HepG2 (cell line): ENCODE data around the gene CTSZ. TPM values are rescaled to one million over a fixed set of nuclear protein-coding genes. Genes with fewer than 3 reads are reported as not detected.

Experiments used
- CENPBD1 ChIP-seq: sonication (generic); formaldehyde crosslinking; IDR thresholded peaks from 2 replicates; pipeline ENCODE4 v1.8.0; 2022; ENCODE audit warnings: missing genetic modification reagents, low read depth, mild to moderate bottlenecking, borderline replicate concordance
- ELF1 ChIP-seq: sonication (generic); formaldehyde crosslinking; IDR thresholded peaks from 2 replicates; pipeline ENCODE4 v1.4.0; 2020; ENCODE audit warnings: missing genetic modification reagents
- HCFC1 ChIP-seq: fragments of 150-350 bp; IDR thresholded peaks from 2 replicates; pipeline ENCODE4 v1.6.1; 2014; ENCODE audit warnings: low read depth, low read length
- HIVEP1 ChIP-seq: sonication (generic); formaldehyde crosslinking; IDR thresholded peaks from 2 replicates; pipeline ENCODE4 v1.4.0; 2020; ENCODE audit warnings: mild to moderate bottlenecking, missing genetic modification reagents
- KLF12 ChIP-seq: sonication (generic); formaldehyde crosslinking; IDR thresholded peaks from 2 replicates; pipeline ENCODE4 v1.4.0; 2020; ENCODE audit warnings: missing genetic modification reagents, borderline replicate concordance
- MATR3 ChIP-seq: sonication (generic); formaldehyde crosslinking; IDR thresholded peaks from 2 replicates; pipeline ENCODE4 v1.4.0; 2020; ENCODE audit warnings: missing genetic modification reagents
- MXD4 ChIP-seq: IDR thresholded peaks from 2 replicates; pipeline ENCODE4 v1.6.1; 2016; ENCODE audit warnings: mild to moderate bottlenecking, missing biosample characterization, missing genetic modification reagents
- MYNN ChIP-seq: sonication (generic); formaldehyde crosslinking; IDR thresholded peaks from 2 replicates; pipeline ENCODE4 v1.4.0; 2020; ENCODE audit warnings: mild to moderate bottlenecking, low read depth, missing genetic modification reagents
- NFYC ChIP-seq: IDR thresholded peaks from 2 replicates; pipeline ENCODE4 v1.6.1; 2016; ENCODE audit warnings: missing genetic modification reagents, missing compliant biosample characterization
- NR1H2 ChIP-seq: sonication (generic); formaldehyde crosslinking; IDR thresholded peaks from 2 replicates; pipeline ENCODE4 v1.8.1; 2022; ENCODE audit warnings: low read depth, missing genetic modification reagents, borderline replicate concordance
- SOX13 ChIP-seq, 3 experiments: fragments of 450-650 bp in 1 of 3; sonication (generic) in 1 of 3; formaldehyde crosslinking in 1 of 3; IDR thresholded peaks in 2 of 3; conservative IDR thresholded peaks in 1 of 3; 2 replicates each; pipeline versions ENCODE4 v1.5.0 to v1.6.1; 2016 to 2020; ENCODE audit warnings: antibody characterized with exemption in 1 of 3, mild to moderate bottlenecking in 1 of 3, missing compliant biosample characterization in 1 of 3, missing genetic modification reagents in 1 of 3, moderate library complexity in 1 of 3
- ZFP36 ChIP-seq: fragments of 150-350 bp; IDR thresholded peaks from 2 replicates; pipeline ENCODE4 v1.6.1; 2018; ENCODE audit warnings: borderline replicate concordance, low read length, low read depth; ENCODE audit not compliant: partially characterized antibody
- ZFYVE20 ChIP-seq: sonication (generic); formaldehyde crosslinking; IDR thresholded peaks from 2 replicates; pipeline ENCODE4 v1.8.0; 2023; ENCODE audit warnings: low read depth, mild to moderate bottlenecking, moderate library complexity, missing genetic modification reagents, borderline replicate concordance
- ZNF17 ChIP-seq: sonication (generic); formaldehyde crosslinking; IDR thresholded peaks from 2 replicates; pipeline ENCODE4 v1.5.0; 2020; ENCODE audit warnings: mild to moderate bottlenecking, missing genetic modification reagents
- ZNF30 ChIP-seq: sonication (generic); formaldehyde crosslinking; IDR thresholded peaks from 2 replicates; pipeline ENCODE4 v1.5.0; 2020; ENCODE audit warnings: mild to moderate bottlenecking, missing genetic modification reagents
- ZNF644 ChIP-seq: IDR thresholded peaks from 2 replicates; pipeline ENCODE4 v1.6.1; 2016; ENCODE audit warnings: low read depth
- polyA plus RNA-seq, 8 experiments: library from polyadenylated mRNA; depleted of rRNA in 3 of 8; stranded (reverse) in 7 of 8; unstranded in 1 of 8; fragments of >200 nt; fragmentation: Illumina TruSeq in 4 of 8; extraction: Trizol in 4 of 8; gene quantifications; 2 replicates each; pipeline versions ENCODE4 v1.2.1 to v1.2.3, GENCODE V29; 2011 to 2016; ENCODE audit warnings: low read depth in 4 of 8, missing spikeins in 1 of 8, mixed read lengths in 1 of 8; ENCODE audit not compliant: insufficient read depth in 1 of 8
- total RNA-seq, 5 experiments: library from RNA; depleted of rRNA; stranded (reverse); fragments of >200 nt; fragmentation: Illumina TruSeq; extraction: Trizol; gene quantifications; 2 replicates each; pipeline ENCODE4 v1.2.3, GENCODE V29; 2016; ENCODE audit warnings: low read depth in 1 of 5
- TF ChIP-seq, protein P1 (sequence below): sonication (generic); formaldehyde crosslinking; IDR thresholded peaks from one replicate; pipeline ENCODE4 v1.5.1; 2020; ENCODE audit warnings: mild to moderate bottlenecking, missing genetic modification reagents; ENCODE audit errors: not compliant biosample characterization
- TF ChIP-seq, protein P2 (sequence below): IDR thresholded peaks from 2 replicates; pipeline ENCODE4 v1.6.1; 2016; ENCODE audit warnings: missing compliant biosample characterization, missing genetic modification reagents, borderline replicate concordance

Gene CTSZ
- total and polyA plus RNA-seq, 2 of the 13 experiments (the other 11 are each of a cell fraction or from before 2014, with no cell fraction given), result 0.33 TPM; not detected in 1

DNA sequence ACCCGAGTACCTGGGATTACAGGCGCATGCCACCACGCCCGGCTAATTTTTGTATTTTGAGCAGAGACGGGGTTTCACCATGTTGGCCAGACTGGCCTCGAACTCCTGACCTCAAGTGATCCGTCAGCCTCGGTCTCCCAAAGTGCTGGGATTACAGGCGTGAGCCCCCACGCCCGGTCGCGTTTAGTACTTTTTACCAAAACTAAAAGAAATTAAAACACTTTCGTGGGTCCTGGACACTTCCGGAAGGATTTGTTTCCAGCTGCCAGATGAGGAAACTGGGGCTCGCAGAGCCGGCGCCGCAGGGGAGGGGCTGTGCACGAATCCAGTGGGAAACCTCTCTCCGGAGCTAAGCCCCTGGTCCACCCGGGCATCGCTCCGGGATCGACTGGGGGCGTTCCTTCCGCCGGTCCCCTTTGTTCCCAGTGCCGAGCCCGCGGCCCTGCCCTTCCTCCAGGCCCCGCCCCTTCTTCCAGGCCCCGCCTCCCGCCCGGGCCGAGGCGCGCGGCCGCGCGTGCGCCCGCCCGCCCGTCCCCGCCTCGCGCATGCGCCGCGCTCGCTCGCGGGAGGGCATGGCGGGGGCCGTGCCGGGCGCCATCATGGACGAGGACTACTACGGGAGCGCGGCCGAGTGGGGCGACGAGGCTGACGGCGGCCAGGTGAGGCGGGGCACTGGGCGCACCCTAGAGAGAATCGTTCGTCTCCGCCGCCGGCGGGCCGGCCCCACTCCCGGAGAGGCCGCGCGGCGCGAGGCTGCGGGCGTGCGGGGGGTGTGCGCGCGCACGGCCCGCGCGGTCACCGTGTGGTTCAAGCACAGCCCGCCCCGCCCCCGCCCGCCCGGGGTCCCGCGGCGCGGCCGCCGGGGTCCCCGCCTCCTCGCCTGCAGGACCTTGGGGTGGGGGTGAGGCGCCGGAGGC is 26.1 kb downstream of the CTSZ start, which contains the start of gene NELFCD (continued):
- TF ChIP-seq ZNF17 (no peak), MYNN (CRISPR knock-in tag) (peak; percentile 75; the same call in 1 of the 2 replicates), ZNF30 (CRISPR knock-in tag) (no peak), CENPBD1 (CRISPR knock-in tag) (no peak; the same call in 1 of the 2 replicates), MXD4 (no peak; the same call in 1 of the 2 replicates), ELF1 (CRISPR knock-in tag) (peak; percentile 62; the same call in 1 of the 2 replicates), KLF12 (peak; percentile 92; the same call in 1 of the 2 replicates), ZFYVE20 (CRISPR knock-in tag) (0 out of 2 replicates have a peak, but pooled peaks have one; percentile 56), NR1H2 (CRISPR knock-in tag) (no peak), NFYC (CRISPR knock-in tag) (no peak), ZNF644 (CRISPR knock-in tag) (peak; percentile 50; the same call in 1 of the 2 replicates), SOX13 (IDR thresholded peaks at IDR 0.05) (no peak; the same call in 1 of the 2 replicates), SOX13 (CRISPR knock-in tag; conservative IDR thresholded peaks at IDR 0.05 in 1 of 2, IDR thresholded peaks at IDR 0.05 in 1 of 2) (peak in 1 of 2 experiments; percentile 77; a peak in 2 of 4 replicates), HIVEP1 (CRISPR knock-in tag) (peak; percentile 66; the same call in 1 of the 2 replicates), ZFP36 (no peak), HCFC1 (no peak), MATR3 (CRISPR knock-in tag) (no peak)
- TF ChIP-seq, protein P1, sequence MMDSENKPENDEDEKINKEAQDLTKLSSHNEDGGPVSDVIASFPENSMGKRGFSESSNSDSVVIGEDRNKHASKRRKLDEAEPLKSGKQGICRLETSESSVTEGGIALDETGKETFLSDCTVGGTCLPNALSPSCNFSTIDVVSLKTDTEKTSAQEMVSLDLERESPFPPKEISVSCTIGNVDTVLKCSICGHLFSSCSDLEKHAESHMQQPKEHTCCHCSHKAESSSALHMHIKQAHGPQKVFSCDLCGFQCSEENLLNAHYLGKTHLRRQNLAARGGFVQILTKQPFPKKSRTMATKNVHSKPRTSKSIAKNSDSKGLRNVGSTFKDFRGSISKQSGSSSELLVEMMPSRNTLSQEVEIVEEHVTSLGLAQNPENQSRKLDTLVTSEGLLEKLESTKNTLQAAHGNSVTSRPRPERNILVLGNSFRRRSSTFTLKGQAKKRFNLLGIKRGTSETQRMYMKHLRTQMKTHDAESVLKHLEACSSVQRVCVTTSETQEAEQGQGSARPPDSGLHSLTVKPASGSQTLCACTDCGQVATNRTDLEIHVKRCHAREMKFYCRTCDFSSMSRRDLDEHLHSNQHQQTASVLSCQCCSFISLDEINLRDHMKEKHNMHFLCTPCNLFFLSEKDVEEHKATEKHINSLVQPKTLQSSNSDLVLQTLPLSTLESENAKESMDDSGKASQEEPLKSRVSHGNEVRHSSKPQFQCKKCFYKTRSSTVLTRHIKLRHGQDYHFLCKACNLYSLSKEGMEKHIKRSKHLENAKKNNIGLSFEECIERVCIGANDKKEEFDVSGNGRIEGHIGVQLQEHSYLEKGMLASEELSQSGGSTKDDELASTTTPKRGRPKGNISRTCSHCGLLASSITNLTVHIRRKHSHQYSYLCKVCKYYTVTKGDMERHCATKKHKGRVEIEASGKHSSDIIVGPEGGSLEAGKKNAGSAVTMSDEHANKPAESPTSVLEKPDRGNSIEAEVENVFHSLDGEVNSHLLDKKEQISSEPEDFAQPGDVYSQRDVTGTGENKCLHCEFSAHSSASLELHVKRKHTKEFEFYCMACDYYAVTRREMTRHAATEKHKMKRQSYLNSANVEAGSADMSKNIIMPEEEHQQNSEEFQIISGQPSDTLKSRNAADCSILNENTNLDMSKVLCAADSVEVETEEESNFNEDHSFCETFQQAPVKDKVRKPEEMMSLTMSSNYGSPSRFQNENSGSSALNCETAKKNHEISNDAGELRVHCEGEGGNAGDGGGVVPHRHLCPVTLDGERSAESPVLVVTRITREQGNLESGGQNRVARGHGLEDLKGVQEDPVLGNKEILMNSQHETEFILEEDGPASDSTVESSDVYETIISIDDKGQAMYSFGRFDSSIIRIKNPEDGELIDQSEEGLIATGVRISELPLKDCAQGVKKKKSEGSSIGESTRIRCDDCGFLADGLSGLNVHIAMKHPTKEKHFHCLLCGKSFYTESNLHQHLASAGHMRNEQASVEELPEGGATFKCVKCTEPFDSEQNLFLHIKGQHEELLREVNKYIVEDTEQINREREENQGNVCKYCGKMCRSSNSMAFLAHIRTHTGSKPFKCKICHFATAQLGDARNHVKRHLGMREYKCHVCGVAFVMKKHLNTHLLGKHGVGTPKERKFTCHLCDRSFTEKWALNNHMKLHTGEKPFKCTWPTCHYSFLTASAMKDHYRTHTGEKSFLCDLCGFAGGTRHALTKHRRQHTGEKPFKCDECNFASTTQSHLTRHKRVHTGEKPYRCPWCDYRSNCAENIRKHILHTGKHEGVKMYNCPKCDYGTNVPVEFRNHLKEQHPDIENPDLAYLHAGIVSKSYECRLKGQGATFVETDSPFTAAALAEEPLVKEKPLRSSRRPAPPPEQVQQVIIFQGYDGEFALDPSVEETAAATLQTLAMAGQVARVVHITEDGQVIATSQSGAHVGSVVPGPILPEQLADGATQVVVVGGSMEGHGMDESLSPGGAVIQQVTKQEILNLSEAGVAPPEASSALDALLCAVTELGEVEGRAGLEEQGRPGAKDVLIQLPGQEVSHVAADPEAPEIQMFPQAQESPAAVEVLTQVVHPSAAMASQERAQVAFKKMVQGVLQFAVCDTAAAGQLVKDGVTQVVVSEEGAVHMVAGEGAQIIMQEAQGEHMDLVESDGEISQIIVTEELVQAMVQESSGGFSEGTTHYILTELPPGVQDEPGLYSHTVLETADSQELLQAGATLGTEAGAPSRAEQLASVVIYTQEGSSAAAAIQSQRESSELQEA (CRISPR knock-in tag), result no peak
- TF ChIP-seq, protein P2, sequence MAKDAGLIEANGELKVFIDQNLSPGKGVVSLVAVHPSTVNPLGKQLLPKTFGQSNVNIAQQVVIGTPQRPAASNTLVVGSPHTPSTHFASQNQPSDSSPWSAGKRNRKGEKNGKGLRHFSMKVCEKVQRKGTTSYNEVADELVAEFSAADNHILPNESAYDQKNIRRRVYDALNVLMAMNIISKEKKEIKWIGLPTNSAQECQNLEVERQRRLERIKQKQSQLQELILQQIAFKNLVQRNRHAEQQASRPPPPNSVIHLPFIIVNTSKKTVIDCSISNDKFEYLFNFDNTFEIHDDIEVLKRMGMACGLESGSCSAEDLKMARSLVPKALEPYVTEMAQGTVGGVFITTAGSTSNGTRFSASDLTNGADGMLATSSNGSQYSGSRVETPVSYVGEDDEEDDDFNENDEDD, result peak; percentile 82; the same call in 1 of the 2 replicates
